OCI-LY1 (cell line): ENCODE measurements around the gene LRRC41.
A peak's percentile ranks its signal among the peaks of the same experiment; 100 is the strongest.

ENCODE experiments used
- H2AFZ ChIP-seq: fragments of 200-600 bp; sonication (generic), shearing (Covaris generic); 2 replicates; pipeline ENCODE4 v1.6.0; 2014; ENCODE audit warnings: antibody characterized with exemption, mild to moderate bottlenecking, low read length
- H3F3A ChIP-seq: fragments of 200-600 bp; sonication (generic), shearing (Covaris generic); 2 replicates; pipeline ENCODE4 v1.6.0; 2014; ENCODE audit warnings: mild to moderate bottlenecking, antibody characterized with exemption, low read length, moderate library complexity; ENCODE audit not compliant: insufficient read depth
- H3K27ac ChIP-seq: fragments of 200-600 bp; sonication (generic); 2 replicates; pipeline ENCODE4 v1.5.1; 2014; ENCODE audit warnings: low read length, mixed run types, mild to moderate bottlenecking, low read depth; ENCODE audit not compliant: poor library complexity, severe bottlenecking
- H3K27me3 ChIP-seq: fragments of 200-600 bp; sonication (generic); 2 replicates; pipeline ENCODE4 v1.6.0; 2014; ENCODE audit warnings: antibody characterized with exemption, mild to moderate bottlenecking, low read length, moderate library complexity; ENCODE audit not compliant: insufficient read depth
- H3K36me3 ChIP-seq: fragments of 200-600 bp; sonication (generic); 2 replicates; pipeline ENCODE4 v1.6.1; 2014; ENCODE audit warnings: mild to moderate bottlenecking, antibody characterized with exemption, low read length, moderate library complexity, mixed read lengths; ENCODE audit not compliant: insufficient read depth
- H3K4me1 ChIP-seq: fragments of 200-600 bp; sonication (generic); 2 replicates; pipeline ENCODE4 v1.5.1; 2014; ENCODE audit warnings: mild to moderate bottlenecking, low read length, moderate library complexity; ENCODE audit not compliant: insufficient read depth, severe bottlenecking
- H3K4me2 ChIP-seq: fragments of 200-600 bp; sonication (generic), shearing (Covaris generic); 2 replicates; pipeline ENCODE4 v1.6.1; 2014; ENCODE audit warnings: low read length
- H3K4me3 ChIP-seq: fragments of 200-600 bp; sonication (generic); 2 replicates; pipeline ENCODE4 v1.5.1; 2014; ENCODE audit warnings: low read length, low read depth, mild to moderate bottlenecking, mixed read lengths; ENCODE audit not compliant: poor library complexity, severe bottlenecking
- H3K79me2 ChIP-seq: fragments of 200-600 bp; shearing (Covaris generic); 2 replicates; pipeline ENCODE4 v1.6.1; 2016; ENCODE audit warnings: mixed run types, low read length, mixed read lengths; ENCODE audit not compliant: insufficient read depth
- H3K9ac ChIP-seq: fragments of 200-600 bp; sonication (generic), shearing (Covaris generic); 2 replicates; pipeline ENCODE4 v1.6.1; 2014; ENCODE audit warnings: mild to moderate bottlenecking, low read length, mixed read lengths
- H3K9me2 ChIP-seq: fragments of 200-600 bp; sonication (generic), shearing (Covaris generic); 2 replicates; pipeline ENCODE4 v1.6.1; 2014; ENCODE audit warnings: low read depth, mild to moderate bottlenecking, low read length, mixed read lengths
- H3K9me3 ChIP-seq: fragments of 200-600 bp; shearing (Covaris generic); 2 replicates; pipeline ENCODE4 v1.6.1; 2014; ENCODE audit warnings: low read length, mixed read lengths
- H4K20me1 ChIP-seq: fragments of 200-600 bp; sonication (generic), shearing (Covaris generic); 2 replicates; pipeline ENCODE4 v1.6.0; 2016; ENCODE audit warnings: mild to moderate bottlenecking, low read length; ENCODE audit not compliant: insufficient read depth
- EZH2 ChIP-seq: fragments of 200-600 bp; sonication (generic), shearing (Covaris generic); IDR thresholded peaks from 2 replicates; pipeline ENCODE4 v1.8.0; 2017; ENCODE audit warnings: borderline replicate concordance, mixed run types, mild to moderate bottlenecking, antibody characterized with exemption, low read length, moderate library complexity, mixed read lengths
- TF ChIP-seq, protein P1 (sequence below): fragments of 200-600 bp; sonication (generic), shearing (Covaris generic); IDR thresholded peaks from 2 replicates; pipeline ENCODE4 v1.5.1; 2017; ENCODE audit warnings: mild to moderate bottlenecking, antibody characterized with exemption, low read length, moderate library complexity, mixed read lengths

LRRC41 gene

DNA sequence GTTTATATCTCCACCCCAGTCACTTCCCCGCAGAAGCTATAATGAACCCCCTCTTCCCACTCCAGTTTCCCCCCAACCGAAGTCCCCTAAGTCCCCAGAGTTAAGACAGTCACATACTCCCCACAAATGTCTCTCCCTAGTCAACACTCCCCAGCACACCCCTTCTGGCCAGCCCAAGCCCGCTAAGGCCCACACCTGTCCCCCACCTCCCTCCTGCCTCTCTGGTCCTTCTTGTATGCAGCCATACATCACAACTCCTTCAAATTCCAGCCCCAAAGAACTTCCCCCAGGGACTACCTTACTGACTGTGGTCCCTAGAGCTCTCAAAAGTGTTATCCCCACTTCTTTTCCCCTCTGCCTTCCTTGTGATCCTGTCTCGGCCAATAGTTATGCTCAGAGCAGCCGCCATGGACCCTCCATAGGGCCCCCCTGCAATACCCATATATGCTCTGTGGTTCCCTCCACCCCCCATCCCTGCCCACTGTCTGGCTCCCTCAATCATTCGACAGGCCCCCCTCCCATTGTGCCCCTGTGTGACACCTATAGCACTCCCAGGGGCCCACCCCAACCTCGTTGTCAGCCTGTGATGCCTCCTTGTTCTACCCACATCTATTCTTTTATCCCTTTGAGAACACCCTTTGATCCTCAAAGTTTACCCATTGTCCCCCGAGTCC lies 39.4 kb upstream of the LRRC41 start:
- Histone ChIP-seq H3K9me2 (no peaks in the 10 kb centered on the region), H3K36me3 (peaks cover 47% of the 10 kb centered on the region; the same call in 1 of the 2 replicates), H3K27me3 (no peaks in the 10 kb centered on the region), H3K9ac (no peak overlapping the region), H3K27ac (no peak overlapping the region), H2AFZ (no peak overlapping the region), H3K4me2 (0 out of 2 replicates have a peak overlapping the region, but pooled peaks have one; percentile 1), H3K4me3 (no peak overlapping the region), H3K9me3 (no peaks in the 10 kb centered on the region), H3K79me2 (no peaks in the 10 kb centered on the region), H3K4me1 (peaks cover 16% of the 10 kb centered on the region), H4K20me1 (no peaks in the 10 kb centered on the region), H3F3A (no peaks in the 10 kb centered on the region)
- TF ChIP-seq, protein P1, sequence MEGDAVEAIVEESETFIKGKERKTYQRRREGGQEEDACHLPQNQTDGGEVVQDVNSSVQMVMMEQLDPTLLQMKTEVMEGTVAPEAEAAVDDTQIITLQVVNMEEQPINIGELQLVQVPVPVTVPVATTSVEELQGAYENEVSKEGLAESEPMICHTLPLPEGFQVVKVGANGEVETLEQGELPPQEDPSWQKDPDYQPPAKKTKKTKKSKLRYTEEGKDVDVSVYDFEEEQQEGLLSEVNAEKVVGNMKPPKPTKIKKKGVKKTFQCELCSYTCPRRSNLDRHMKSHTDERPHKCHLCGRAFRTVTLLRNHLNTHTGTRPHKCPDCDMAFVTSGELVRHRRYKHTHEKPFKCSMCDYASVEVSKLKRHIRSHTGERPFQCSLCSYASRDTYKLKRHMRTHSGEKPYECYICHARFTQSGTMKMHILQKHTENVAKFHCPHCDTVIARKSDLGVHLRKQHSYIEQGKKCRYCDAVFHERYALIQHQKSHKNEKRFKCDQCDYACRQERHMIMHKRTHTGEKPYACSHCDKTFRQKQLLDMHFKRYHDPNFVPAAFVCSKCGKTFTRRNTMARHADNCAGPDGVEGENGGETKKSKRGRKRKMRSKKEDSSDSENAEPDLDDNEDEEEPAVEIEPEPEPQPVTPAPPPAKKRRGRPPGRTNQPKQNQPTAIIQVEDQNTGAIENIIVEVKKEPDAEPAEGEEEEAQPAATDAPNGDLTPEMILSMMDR = no peak
- TF ChIP-seq EZH2 = no peak

- Histone ChIP-seq H3F3A (no peaks in the 10 kb centered on the region), H3K27ac (no peak overlapping the region), H3K27me3 (no peaks in the 10 kb centered on the region), H3K4me2 (peak overlapping the region; percentile 95), H3K9me3 (no peaks in the 10 kb centered on the region), H2AFZ (no peak overlapping the region), H3K4me3 (peak overlapping the region; percentile 84), H4K20me1 (no peaks in the 10 kb centered on the region), H3K9ac (no peak overlapping the region; the same call in 1 of the 2 replicates), H3K79me2 (no peaks in the 10 kb centered on the region), H3K4me1 (peaks cover 16% of the 10 kb centered on the region), H3K36me3 (peaks cover 41% of the 10 kb centered on the region; the same call in 1 of the 2 replicates), H3K9me2 (no peaks in the 10 kb centered on the region)
- TF ChIP-seq EZH2 = no peak
- TF ChIP-seq, protein P1 = peak; percentile 52
These were observed 38.8 kb upstream of the LRRC41 start for GRCh38 chr1:46342084-46342656.

DNA sequence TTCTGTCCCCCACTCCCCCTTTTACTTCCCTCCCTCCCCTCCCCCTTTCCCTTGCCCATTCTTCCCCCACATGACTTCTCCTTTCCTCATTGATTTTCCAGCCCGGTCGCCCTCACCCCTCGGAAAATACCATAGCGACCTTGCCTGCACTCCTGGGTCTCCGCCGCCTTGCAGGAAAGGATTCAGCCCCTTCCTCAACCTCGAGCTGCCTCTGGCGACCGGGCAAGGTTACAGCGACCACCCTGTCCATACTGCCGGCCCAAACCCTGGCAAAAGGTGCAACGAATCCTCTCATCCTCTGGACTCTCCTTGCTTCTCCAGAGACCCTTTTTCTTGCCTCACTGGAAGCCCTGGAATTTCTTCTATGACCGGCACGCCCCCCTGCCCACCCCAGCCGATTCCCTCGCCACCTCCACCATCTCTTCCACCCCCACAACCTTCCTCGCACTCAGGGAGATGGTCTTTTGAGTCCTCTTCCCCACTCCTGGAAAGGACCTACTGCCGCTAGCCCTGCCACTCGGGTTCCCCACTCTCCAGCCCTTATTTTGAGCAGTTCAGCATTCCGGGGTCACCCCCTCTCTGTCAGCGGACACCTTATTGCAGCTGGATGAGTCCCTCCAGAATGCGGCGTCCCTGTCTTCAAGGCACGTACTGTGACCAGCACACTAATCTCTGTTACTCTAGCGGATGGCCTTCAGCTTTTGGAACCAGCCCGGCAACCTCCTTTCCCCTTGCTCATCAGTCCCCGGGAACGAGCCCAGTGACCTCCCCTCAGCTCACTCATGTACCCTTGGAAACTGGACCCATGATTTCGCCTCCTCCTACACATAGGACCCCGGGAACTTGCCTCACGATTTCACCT lies 38.0 kb upstream of the LRRC41 start:
- Histone ChIP-seq H3K27ac (peak overlapping the region; percentile 75), H3K27me3 (no peaks in the 10 kb centered on the region), H2AFZ (no peak overlapping the region), H3K9me3 (no peaks in the 10 kb centered on the region), H3K79me2 (no peaks in the 10 kb centered on the region), H3K9me2 (no peaks in the 10 kb centered on the region), H4K20me1 (no peaks in the 10 kb centered on the region), H3K4me2 (peak overlapping the region; percentile 95), H3K9ac (peak overlapping the region; percentile 88), H3K4me3 (peak overlapping the region; percentile 84), H3F3A (no peaks in the 10 kb centered on the region), H3K36me3 (peaks cover 35% of the 10 kb centered on the region; the same call in 1 of the 2 replicates), H3K4me1 (peaks cover 16% of the 10 kb centered on the region)
- TF ChIP-seq EZH2 = no peak
- TF ChIP-seq, protein P1 = no peak
